ENCODE results near the gene ROCK1. TPM values are rescaled to one million over a fixed set of nuclear protein-coding genes. Genes with fewer than 3 reads are reported as not detected.

ROCK1 gene
- total and polyA plus RNA-seq, 12 donors, result 6.8 to 55.5 (median 30.4) TPM

DNA sequence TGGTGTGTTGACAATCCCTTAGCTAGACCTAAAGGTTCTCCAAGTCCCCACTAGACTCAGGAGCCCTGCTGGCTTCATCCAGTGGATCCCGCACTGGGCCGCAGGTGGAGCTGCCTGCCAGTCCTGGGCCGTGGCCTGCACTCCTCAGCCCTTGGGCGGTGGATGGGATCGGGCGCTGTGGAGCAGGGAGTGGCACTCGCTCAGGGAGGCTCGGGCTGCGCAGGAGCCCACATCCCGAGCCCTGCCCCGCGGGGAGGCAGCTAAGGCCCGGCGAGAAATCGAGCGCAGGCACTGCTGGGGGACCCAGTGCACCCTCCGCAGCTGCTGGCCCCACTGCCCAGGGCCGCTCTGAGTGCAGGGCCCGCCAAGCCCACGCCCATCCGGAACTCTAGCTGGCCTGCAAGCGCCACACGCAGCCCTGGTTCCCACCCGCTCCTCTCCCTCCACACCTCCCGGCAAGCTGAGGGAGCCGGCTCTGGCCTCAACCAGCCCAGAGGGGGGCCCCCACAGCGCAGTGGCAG lies 20.8 kb upstream of the ROCK1 start:
- no peak overlapping the region for H3K4me3 ChIP-seq
- 94 to 97% (median 95%) methylated on average over 8 to 27 of the region's 27 CpGs for WGBS, 4 donors
- peaks cover 0 to 5% of the 10 kb centered on the region in 2 donors for H3K4me1 ChIP-seq (replicated peaks in 1 of 2)
- H3K27ac ChIP-seq, result no peak overlapping the region
- no peaks in the 10 kb centered on the region for H3K9me3 ChIP-seq (replicated peaks in 1 of 3)
- intact Hi-C loops (cut with DNase I), result no loop called here
- TF ChIP-seq CTCF (IDR thresholded peaks at IDR 0.05), result no peak
- no peak for TF ChIP-seq POLR2A (IDR thresholded peaks at IDR 0.05)
- DNase-seq, result no peak
- no peaks in the 10 kb centered on the region for H3K27me3 ChIP-seq
- no peaks in the 10 kb centered on the region for H3K36me3 ChIP-seq (replicated peaks in 1 of 2)

GRCh38 chr18:21131698-21132227 lies 20.1 kb upstream of the ROCK1 start:
- WGBS, 4 donors, result 95 to 97% (median 96%) methylated on average over 10 of the region's 10 CpGs
- H3K4me3 ChIP-seq, result no peak overlapping the region
- intact Hi-C loops (cut with DNase I), result no loop called here
- H3K4me1 ChIP-seq (replicated peaks in 1 of 2), result peaks cover 0 to 5% of the 10 kb centered on the region in 2 donors
- H3K27ac ChIP-seq, result no peak overlapping the region
- TF ChIP-seq POLR2A (IDR thresholded peaks at IDR 0.05) (no peak), CTCF (IDR thresholded peaks at IDR 0.05) (no peak)
- no peaks in the 10 kb centered on the region for H3K36me3 ChIP-seq (replicated peaks in 1 of 2)
- H3K9me3 ChIP-seq (replicated peaks in 1 of 3), result no peaks in the 10 kb centered on the region
- H3K27me3 ChIP-seq, result no peaks in the 10 kb centered on the region
- DNase-seq, result no peak

GRCh38 chr18:21129566-21130216 lies 18.1 kb upstream of the ROCK1 start:
- intact Hi-C loops (cut with DNase I), result loop anchor here in 1 of 2 donors (10.0 kb wide), 1 partner anchor 45 kb away; no protein-coding TSS in a partner anchor
- 45 to 52% (median 50%) methylated on average over 4 of the region's 4 CpGs for WGBS, 4 donors
- no peak for DNase-seq
- Histone ChIP-seq H3K4me1 (replicated peaks in 1 of 2) (peaks cover 0 to 7% of the 10 kb centered on the region in 2 donors), H3K36me3 (replicated peaks in 1 of 2) (no peaks in the 10 kb centered on the region), H3K27me3 (no peaks in the 10 kb centered on the region), H3K27ac (no peak overlapping the region), H3K9me3 (replicated peaks in 1 of 3) (no peaks in the 10 kb centered on the region), H3K4me3 (no peak overlapping the region)
- TF ChIP-seq CTCF (IDR thresholded peaks at IDR 0.05) (no peak), POLR2A (IDR thresholded peaks at IDR 0.05) (no peak)

GRCh38 chr18:21123290-21123926 lies 11.8 kb upstream of the ROCK1 start:
- Histone ChIP-seq H3K27ac (no peak overlapping the region), H3K36me3 (replicated peaks in 1 of 2) (no peaks in the 10 kb centered on the region), H3K27me3 (no peaks in the 10 kb centered on the region), H3K4me1 (replicated peaks in 1 of 2) (peaks cover 0 to 10% of the 10 kb centered on the region in 2 donors), H3K4me3 (no peak overlapping the region), H3K9me3 (replicated peaks in 1 of 3) (no peaks in the 10 kb centered on the region)
- no peak for DNase-seq
- intact Hi-C loops (cut with DNase I), result loop anchor here in 1 of 2 donors (10.0 kb wide), 1 partner anchor 51 kb away; no protein-coding TSS in a partner anchor
- TF ChIP-seq POLR2A (IDR thresholded peaks at IDR 0.05) (no peak), CTCF (IDR thresholded peaks at IDR 0.05) (no peak)
- WGBS, 4 donors, result 79 to 90% (median 85%) methylated on average over 5 of the region's 5 CpGs
